Mucosa of descending colon (tissue), 3 donors: ENCODE data around the gene RASGRP1. TPM values are rescaled to one million over a fixed set of nuclear protein-coding genes. Genes with fewer than 3 reads are reported as not detected.
A peak's percentile ranks its signal among the peaks of the same experiment; 100 is the strongest.

Experiments used
- ATAC-seq: fragments of 200-7000 bp; cut with Tn5 transposase; one replicate; pipeline ENCODE4 v1.9.1; 2020; ENCODE audit warnings: mild to moderate bottlenecking, moderate library complexity
- DNase-seq, 3 donors: peaks; one replicate each; pipeline ENCODE4 v3.0.0-alpha.2; 2020
- H3K36me3 ChIP-seq: fragments of 200-600 bp; one replicate; pipeline ENCODE4 v1.8.0; 2021; ENCODE audit warnings: low read depth, mild to moderate bottlenecking
- H3K4me1 ChIP-seq: fragments of 200-600 bp; one replicate; pipeline ENCODE4 v1.8.0; 2021; ENCODE audit warnings: low read depth, mild to moderate bottlenecking
- H3K4me3 ChIP-seq: fragments of 200-600 bp; one replicate; pipeline ENCODE4 v1.8.0; 2021; ENCODE audit warnings: mild to moderate bottlenecking
- H3K9me3 ChIP-seq: fragments of 200-600 bp; one replicate; pipeline ENCODE4 v1.8.0; 2021; ENCODE audit warnings: mild to moderate bottlenecking
- CTCF ChIP-seq: fragments of 200-600 bp; IDR thresholded peaks from one replicate; pipeline ENCODE4 v1.8.0; 2022; ENCODE audit warnings: antibody characterized with exemption, mild to moderate bottlenecking
- intact Hi-C, 2 donors: fragments of 100-400 bp; cut with DNase I in 1 of 2; cut with micrococcal nuclease in 1 of 2; formaldehyde crosslinking; loops; one replicate each; pipeline versions ENCODE4 v1.11.0 to v1.11.1; 2022; cut with DNase I, micrococcal nuclease
- total RNA-seq, 3 donors: library from RNA; stranded (reverse); fragmentation: NEBNext Ultra II Directional in 2 of 3; extraction: Animal tissue kit (Norgen Biotek cat#: 25700) in 2 of 3; gene quantifications; one replicate each; pipeline versions ENCODE4 v1.2.1 to v1.2.4, GENCODE V29; 2021 to 2023
- donor health status: DM: no; HTN: no; CAD: no; lungs with moderate emphysema.
- donor health status: DM: no; HTN: no; CAD: no.
- donor health status: DM: no; HTN: yes; CAD: no.

The RASGRP1 gene
- total RNA-seq, 3 donors from 2014 or later = 1.2 to 2.6 (median 2.6) TPM

GRCh38 chr15:38609097-38609738, 44.6 kb upstream of the RASGRP1 start:
- H3K4me1 ChIP-seq = no peaks in the 10 kb centered on the region
- TF ChIP-seq CTCF = no peak
- intact Hi-C loops = no loop called here
- no peaks in the 10 kb centered on the region for H3K9me3 ChIP-seq
- ATAC-seq (peak; percentile 48), DNase-seq (no peak)
- no peak overlapping the region for H3K4me3 ChIP-seq
- H3K36me3 ChIP-seq = no peaks in the 10 kb centered on the region

- DNase-seq (no peak), ATAC-seq (no peak)
- TF ChIP-seq CTCF = no peak
Observed at GRCh38 chr15:38608682-38609081, 44.1 kb upstream of the RASGRP1 start.

GRCh38 chr15:38605744-38606143, 41.1 kb upstream of the RASGRP1 start:
- no peaks in the 10 kb centered on the region for H3K9me3 ChIP-seq
- H3K4me1 ChIP-seq = no peaks in the 10 kb centered on the region
- intact Hi-C loops = no loop called here
- TF ChIP-seq CTCF = no peak
- H3K4me3 ChIP-seq = no peak overlapping the region
- H3K36me3 ChIP-seq = no peaks in the 10 kb centered on the region
- ATAC-seq (no peak), DNase-seq (no peak)

More at GRCh38 chr15:38608682-38609081, 44.1 kb upstream of the RASGRP1 start:
- no peak overlapping the region for H3K4me3 ChIP-seq
- no peaks in the 10 kb centered on the region for H3K36me3 ChIP-seq
- no peaks in the 10 kb centered on the region for H3K9me3 ChIP-seq
- no peaks in the 10 kb centered on the region for H3K4me1 ChIP-seq
- intact Hi-C loops = no loop called here

GRCh38 chr15:38603672-38604071, 39.1 kb upstream of the RASGRP1 start:
- Histone ChIP-seq H3K36me3 (no peaks in the 10 kb centered on the region), H3K4me3 (no peak overlapping the region), H3K9me3 (no peaks in the 10 kb centered on the region), H3K4me1 (no peaks in the 10 kb centered on the region)
- ATAC-seq (no peak), DNase-seq (no peak)
- intact Hi-C loops = no loop called here
- no peak for TF ChIP-seq CTCF

GRCh38 chr15:38602910-38603670, 38.5 kb upstream of the RASGRP1 start:
- H3K36me3 ChIP-seq = no peaks in the 10 kb centered on the region
- no peak for TF ChIP-seq CTCF
- DNase-seq = no peak

More at GRCh38 chr15:38602910-38603670, 38.5 kb upstream of the RASGRP1 start:
- intact Hi-C loops = no loop called here
- Histone ChIP-seq H3K4me1 (no peaks in the 10 kb centered on the region), H3K9me3 (no peaks in the 10 kb centered on the region), H3K4me3 (no peak overlapping the region)
- no peak for ATAC-seq
